ENCODE results near the gene SLC22A31.

The SLC22A31 gene

DNA sequence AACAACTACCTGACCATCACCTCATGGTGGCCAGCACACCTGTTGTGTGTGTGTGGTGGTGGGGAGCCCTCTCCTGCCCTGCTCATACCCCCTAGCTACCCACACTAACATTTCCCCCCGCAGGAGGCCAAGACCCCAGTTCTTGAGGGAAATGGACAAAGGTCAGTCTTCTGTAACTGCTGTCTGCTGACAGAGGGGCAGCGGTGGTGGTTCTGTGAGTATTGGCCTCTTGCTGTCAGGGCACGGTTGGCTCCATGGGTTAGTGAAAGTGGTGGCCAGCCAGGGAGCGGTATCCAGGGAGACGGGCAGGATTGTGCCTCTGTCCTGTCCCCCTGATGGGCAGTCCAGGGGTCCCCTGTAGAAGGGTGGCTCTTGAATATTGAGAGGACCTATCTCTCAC lies 43.3 kb upstream of the SLC22A31 start:
- DNase-seq (ENCODE audit: low read depth), result no peak
- TF ChIP-seq, protein P1, sequence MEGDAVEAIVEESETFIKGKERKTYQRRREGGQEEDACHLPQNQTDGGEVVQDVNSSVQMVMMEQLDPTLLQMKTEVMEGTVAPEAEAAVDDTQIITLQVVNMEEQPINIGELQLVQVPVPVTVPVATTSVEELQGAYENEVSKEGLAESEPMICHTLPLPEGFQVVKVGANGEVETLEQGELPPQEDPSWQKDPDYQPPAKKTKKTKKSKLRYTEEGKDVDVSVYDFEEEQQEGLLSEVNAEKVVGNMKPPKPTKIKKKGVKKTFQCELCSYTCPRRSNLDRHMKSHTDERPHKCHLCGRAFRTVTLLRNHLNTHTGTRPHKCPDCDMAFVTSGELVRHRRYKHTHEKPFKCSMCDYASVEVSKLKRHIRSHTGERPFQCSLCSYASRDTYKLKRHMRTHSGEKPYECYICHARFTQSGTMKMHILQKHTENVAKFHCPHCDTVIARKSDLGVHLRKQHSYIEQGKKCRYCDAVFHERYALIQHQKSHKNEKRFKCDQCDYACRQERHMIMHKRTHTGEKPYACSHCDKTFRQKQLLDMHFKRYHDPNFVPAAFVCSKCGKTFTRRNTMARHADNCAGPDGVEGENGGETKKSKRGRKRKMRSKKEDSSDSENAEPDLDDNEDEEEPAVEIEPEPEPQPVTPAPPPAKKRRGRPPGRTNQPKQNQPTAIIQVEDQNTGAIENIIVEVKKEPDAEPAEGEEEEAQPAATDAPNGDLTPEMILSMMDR (IDR thresholded peaks at IDR 0.05; ENCODE audit: low read depth, low read length, missing control alignments), result no peak
- no peak overlapping the region for H3K4me3 ChIP-seq (ENCODE audit: low read depth, low read length)

DNA sequence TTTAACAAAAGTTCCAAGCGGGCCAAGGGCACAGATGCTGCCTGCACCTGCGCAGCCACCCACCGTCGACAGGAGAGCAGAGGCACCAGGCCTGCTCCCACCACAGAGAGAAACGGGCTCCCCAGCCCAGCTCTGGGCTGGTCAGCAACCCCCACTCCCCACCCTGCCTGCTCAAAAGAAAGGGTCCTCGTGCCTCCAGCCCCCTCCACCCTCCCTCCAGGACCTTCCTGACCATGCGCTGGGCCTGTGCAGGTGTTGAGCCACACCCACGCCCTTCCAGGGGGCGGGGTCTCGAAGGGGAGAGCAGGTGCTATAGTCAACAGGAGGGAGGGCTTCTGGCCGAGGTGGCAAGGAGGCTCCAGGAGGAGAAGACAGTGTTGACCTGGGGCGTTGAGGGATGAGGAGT lies 42.5 kb upstream of the SLC22A31 start:
- H3K4me3 ChIP-seq (ENCODE audit: low read depth, low read length), result no peak overlapping the region
- TF ChIP-seq, protein P1 (IDR thresholded peaks at IDR 0.05; ENCODE audit: low read depth, low read length, missing control alignments), result no peak
- no peak for DNase-seq (ENCODE audit: low read depth)

DNA sequence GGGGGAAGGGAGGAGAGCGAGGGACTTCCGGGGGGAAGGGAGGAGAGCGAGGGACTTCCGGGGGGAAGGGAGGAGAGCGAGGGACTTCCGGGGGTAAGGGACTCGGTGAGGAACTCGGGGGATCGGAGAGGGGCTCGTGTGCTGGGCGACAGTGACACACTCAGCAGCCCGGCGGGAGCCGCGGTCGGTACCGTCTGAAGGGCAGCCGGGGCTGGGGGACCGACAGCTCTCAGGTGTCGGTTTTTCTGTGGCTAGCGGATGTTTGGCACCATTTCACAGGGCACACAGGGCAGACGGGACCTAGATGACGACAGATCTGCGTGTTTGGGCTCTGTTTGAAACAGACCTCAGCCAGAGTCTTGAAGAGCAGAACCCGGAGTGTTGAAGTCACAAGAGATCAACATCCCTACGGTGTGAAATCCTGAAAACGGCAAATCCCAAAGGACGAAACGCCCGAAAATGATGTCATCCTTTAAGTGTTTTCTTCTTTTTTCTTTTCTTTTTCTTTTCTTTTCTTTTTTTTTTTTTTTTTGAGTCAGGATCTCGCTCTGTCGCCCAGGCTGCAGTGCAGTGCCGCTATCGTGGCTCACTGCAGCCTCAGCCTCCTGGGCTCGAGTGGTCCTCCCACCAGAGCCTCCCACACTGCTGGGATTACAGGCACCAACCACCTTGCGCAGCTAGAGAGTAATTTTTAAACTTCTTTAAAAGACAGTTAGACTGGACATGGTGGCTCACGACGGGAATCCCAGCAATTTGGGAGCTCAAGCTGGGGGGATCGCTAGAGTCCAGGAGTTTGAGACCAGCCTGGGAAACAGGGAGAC lies 41.1 kb upstream of the SLC22A31 start:
- H3K4me3 ChIP-seq (ENCODE audit: low read depth, low read length), result peak overlapping the region; percentile 87
- DNase-seq (ENCODE audit: low read depth), result peak; percentile 70
- TF ChIP-seq, protein P1 (IDR thresholded peaks at IDR 0.05; ENCODE audit: low read depth, low read length, missing control alignments), result no peak

DNA sequence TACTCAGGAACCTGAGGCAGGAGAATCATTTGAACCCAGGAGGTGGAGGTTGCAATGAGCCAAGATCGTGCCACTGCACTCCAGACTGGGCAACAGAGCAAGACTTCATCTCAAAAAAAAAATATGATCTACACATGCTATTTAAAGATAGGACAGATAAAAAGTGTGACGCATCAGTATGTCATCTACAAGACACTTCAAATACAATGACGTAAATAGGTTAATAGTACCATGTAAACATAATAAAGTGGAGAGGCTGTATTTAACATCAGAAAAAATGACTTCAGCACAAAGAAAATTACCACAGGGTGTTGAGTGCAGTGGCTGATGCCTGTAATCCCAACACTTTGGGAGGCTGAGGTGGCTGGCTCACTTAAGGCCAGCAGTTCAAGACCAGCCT lies 37.4 kb upstream of the SLC22A31 start:
- TF ChIP-seq, protein P1 (IDR thresholded peaks at IDR 0.05; ENCODE audit: low read depth, low read length, missing control alignments), result no peak
- no peak for DNase-seq (ENCODE audit: low read depth)

DNA sequence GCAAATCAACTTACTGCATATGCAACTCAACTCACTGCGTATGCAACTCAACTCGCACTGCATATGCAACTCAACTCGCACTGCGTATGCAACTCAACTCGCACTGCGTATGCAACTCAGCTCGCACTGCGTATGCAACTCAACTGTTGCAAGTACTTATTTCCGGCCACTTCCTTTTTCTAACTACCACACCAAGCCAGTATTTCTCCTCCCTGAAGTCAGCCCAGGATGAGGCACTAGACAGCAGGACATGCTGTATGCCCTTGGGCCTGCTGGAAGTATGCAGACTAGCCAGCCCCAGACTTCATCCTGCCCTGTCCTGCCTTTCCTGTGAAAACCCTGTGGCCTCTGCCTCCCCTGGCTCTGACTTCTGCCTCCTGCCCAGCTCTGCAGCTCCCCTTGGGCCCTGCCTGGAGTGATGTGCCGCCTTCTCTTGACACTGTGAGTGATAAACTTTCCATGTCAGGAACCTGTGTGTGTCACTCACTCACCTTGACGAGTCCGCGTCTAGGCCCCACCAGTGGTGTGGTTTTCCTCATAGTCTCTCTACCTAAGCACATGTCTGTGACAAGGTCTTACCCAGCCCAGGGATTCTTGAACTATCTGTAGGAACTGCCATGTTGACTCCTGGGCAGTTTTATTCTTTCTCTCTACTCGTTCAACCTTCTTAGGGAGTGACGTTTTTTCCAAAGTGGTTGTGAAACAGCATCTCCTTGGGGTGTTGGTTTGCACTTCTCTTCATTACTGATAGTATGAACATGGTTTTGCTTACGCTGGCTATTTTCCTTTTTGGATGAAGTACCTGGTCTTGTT lies 33.5 kb upstream of the SLC22A31 start:
- TF ChIP-seq, protein P1 (IDR thresholded peaks at IDR 0.05; ENCODE audit: low read depth, low read length, missing control alignments), result no peak
- DNase-seq (ENCODE audit: low read depth), result no peak
- H3K4me3 ChIP-seq (ENCODE audit: low read depth, low read length), result no peak overlapping the region

More for the DNA sequence above, 37.4 kb upstream of the SLC22A31 start:
- no peak overlapping the region for H3K4me3 ChIP-seq (ENCODE audit: low read depth, low read length)

DNA sequence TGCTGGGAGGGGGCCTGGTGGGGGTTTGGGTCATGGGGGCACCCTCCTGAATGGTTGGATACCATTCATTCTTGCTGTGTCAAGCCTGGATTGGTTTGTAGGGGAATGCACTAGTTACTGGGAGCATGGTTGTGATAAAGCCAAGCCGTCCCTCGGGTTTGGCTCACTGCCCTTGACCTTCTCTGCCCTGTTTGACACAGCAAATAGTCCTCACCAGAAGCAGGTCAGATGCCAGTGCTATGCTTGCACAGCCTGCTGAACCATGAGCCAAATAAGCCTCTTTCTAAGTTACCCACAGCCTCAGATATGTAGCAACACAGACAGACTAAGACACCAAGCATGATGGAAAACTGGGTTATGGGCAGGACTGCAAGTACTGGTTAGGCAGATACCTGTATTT lies 31.8 kb upstream of the SLC22A31 start:
- TF ChIP-seq, protein P1 (IDR thresholded peaks at IDR 0.05; ENCODE audit: low read depth, low read length, missing control alignments), result no peak
- no peak for DNase-seq (ENCODE audit: low read depth)
- H3K4me3 ChIP-seq (ENCODE audit: low read depth, low read length), result no peak overlapping the region

Measured in GM12864 (cell line).